ENCODE results near the gene LRRC4C. TPM values are rescaled to one million over a fixed set of nuclear protein-coding genes. Genes with fewer than 3 reads are reported as not detected.

The LRRC4C gene
- total and polyA plus RNA-seq, 10 of the 15 experiments (the other 5 are each of a cell fraction or from before 2014, with no cell fraction given), result 1.5 TPM; not detected in 9

- H3K79me2 ChIP-seq (ENCODE audit: control insufficient read depth, insufficient read depth, low read length), result no peaks in the 10 kb centered on the region
- H3K27ac ChIP-seq (ENCODE audit: control insufficient read depth, insufficient read depth), result no peak overlapping the region
- H2AFZ ChIP-seq (ENCODE audit: control insufficient read depth, low read depth, low read length), result no peak overlapping the region
- no peaks in the 10 kb centered on the region for H3K4me1 ChIP-seq (ENCODE audit: control insufficient read depth, insufficient read depth, low read length)
- no peaks in the 10 kb centered on the region for H3K36me3 ChIP-seq (ENCODE audit: control insufficient read depth in 2 of 2, insufficient read depth in 2 of 2, low read length in 1 of 2)
- H3K9me3 ChIP-seq (replicated peaks; ENCODE audit: control insufficient read depth, insufficient read depth, low read length), result no peaks in the 10 kb centered on the region
- ChIA-PET RAD21 (ENCODE audit: unreplicated experiment) (no interaction called here), SMC1A (ENCODE audit: uncharacterized antibody, unreplicated experiment) (no interaction called here), CTCF (interaction anchor here (0.6 kb wide), 1 partner anchor 423 kb away, joined by 3 read pairs; no protein-coding TSS in a partner anchor), POLR2A (no interaction called here)
- DNase-seq (ENCODE audit: low read depth, low spot score) (no peak), ATAC-seq (no peak), FAIRE-seq (no peak)
- H4K20me1 ChIP-seq (ENCODE audit: control insufficient read depth, insufficient read depth), result no peaks in the 10 kb centered on the region
- intact Hi-C loops (cut with micrococcal nuclease; ENCODE audit: unreplicated experiment) (no loop called here), in situ Hi-C loops (cut with MboI) (no loop called here)
- H3K9ac ChIP-seq (ENCODE audit: control insufficient read depth, insufficient read depth, low read length), result no peak overlapping the region
- 0% methylated on average over 1 of the region's 1 CpG for WGBS (ENCODE audit: insufficient coverage, insufficient replicate concordance, low lambda C conversion rate, missing lambda C conversion rate)
- H3K27me3 ChIP-seq (replicated peaks in 1 of 2; ENCODE audit: control insufficient read depth in 2 of 2, insufficient read depth in 2 of 2, low read length in 1 of 2), result no peaks in the 10 kb centered on the region
- BruUV-seq (replicated peaks), result no TSS peak
- no peak overlapping the region for H3K4me3 ChIP-seq
- no peak overlapping the region for H3K4me2 ChIP-seq (ENCODE audit: control insufficient read depth, insufficient read depth)
- TF ChIP-seq SMC3 (IDR thresholded peaks at IDR 0.05; ENCODE audit: borderline replicate concordance, low read length) (no peak), BCL11A (IDR thresholded peaks at IDR 0.05; ENCODE audit: low read depth, low read length) (no peak), SRF (IDR thresholded peaks at IDR 0.05; ENCODE audit: low read depth in 2 of 2, low read length in 2 of 2) (no peak), MEF2A (IDR thresholded peaks at IDR 0.05; ENCODE audit: insufficient read depth, low read depth, low read length) (no peak), ATF2 (IDR thresholded peaks at IDR 0.05; ENCODE audit: low read length) (no peak), POU2F2 (IDR thresholded peaks at IDR 0.05; ENCODE audit: borderline replicate concordance, low read depth, low read length) (no peak), ATF7 (IDR thresholded peaks at IDR 0.05; ENCODE audit: low read depth) (no peak)
- TF ChIP-seq, protein P1, sequence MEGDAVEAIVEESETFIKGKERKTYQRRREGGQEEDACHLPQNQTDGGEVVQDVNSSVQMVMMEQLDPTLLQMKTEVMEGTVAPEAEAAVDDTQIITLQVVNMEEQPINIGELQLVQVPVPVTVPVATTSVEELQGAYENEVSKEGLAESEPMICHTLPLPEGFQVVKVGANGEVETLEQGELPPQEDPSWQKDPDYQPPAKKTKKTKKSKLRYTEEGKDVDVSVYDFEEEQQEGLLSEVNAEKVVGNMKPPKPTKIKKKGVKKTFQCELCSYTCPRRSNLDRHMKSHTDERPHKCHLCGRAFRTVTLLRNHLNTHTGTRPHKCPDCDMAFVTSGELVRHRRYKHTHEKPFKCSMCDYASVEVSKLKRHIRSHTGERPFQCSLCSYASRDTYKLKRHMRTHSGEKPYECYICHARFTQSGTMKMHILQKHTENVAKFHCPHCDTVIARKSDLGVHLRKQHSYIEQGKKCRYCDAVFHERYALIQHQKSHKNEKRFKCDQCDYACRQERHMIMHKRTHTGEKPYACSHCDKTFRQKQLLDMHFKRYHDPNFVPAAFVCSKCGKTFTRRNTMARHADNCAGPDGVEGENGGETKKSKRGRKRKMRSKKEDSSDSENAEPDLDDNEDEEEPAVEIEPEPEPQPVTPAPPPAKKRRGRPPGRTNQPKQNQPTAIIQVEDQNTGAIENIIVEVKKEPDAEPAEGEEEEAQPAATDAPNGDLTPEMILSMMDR (IDR thresholded peaks at IDR 0.05 in 2 of 3, conservative IDR thresholded peaks at IDR 0.05 in 1 of 3; ENCODE audit: control insufficient read depth in 2 of 3, extremely low read depth in 1 of 3, insufficient read depth in 1 of 3, low read depth in 3 of 3, low read length in 3 of 3), result no peak
- TF ChIP-seq, protein P2, sequence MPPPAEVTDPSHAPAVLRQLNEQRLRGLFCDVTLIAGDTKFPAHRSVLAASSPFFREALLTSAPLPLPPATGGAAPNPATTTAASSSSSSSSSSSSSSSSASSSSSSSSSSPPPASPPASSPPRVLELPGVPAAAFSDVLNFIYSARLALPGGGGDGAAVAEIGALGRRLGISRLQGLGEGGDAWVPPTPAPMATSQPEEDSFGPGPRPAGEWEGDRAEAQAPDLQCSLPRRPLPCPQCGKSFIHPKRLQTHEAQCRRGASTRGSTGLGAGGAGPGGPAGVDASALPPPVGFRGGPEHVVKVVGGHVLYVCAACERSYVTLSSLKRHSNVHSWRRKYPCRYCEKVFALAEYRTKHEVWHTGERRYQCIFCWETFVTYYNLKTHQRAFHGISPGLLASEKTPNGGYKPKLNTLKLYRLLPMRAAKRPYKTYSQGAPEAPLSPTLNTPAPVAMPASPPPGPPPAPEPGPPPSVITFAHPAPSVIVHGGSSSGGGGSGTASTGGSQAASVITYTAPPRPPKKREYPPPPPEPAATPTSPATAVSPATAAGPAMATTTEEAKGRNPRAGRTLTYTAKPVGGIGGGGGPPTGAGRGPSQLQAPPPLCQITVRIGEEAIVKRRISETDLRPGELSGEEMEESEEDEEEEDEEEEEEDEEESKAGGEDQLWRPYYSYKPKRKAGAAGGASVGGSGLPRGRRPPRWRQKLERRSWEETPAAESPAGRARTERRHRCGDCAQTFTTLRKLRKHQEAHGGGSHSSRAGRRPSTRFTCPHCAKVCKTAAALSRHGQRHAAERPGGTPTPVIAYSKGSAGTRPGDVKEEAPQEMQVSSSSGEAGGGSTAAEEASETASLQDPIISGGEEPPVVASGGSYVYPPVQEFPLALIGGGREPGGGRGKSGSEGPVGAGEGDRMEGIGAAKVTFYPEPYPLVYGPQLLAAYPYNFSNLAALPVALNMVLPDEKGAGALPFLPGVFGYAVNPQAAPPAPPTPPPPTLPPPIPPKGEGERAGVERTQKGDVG (CRISPR knock-in tag; IDR thresholded peaks at IDR 0.05), result no peak
Measured at GRCh38 chr11:41031551-41032060, 427.8 kb downstream of the LRRC4C start.
